K562 (cell line): ENCODE measurements around the gene TMEM214. TPM values are rescaled to one million over a fixed set of nuclear protein-coding genes. Genes with fewer than 3 reads are reported as not detected.

Experiments used
- BHLHE40 ChIP-seq: IDR thresholded peaks from 2 replicates; pipeline ENCODE4 v1.6.1; 2011; ENCODE audit warnings: low read length, improper control_type of control experiment
- CHD2 ChIP-seq: IDR thresholded peaks from 2 replicates; pipeline ENCODE4 v1.6.1; 2011; ENCODE audit warnings: low read depth, low read length
- CTCFL ChIP-seq: IDR thresholded peaks from 2 replicates; pipeline ENCODE4 v1.6.1; 2011; ENCODE audit warnings: borderline replicate concordance, low read depth, mild to moderate bottlenecking, moderate library complexity, low read length; ENCODE audit not compliant: insufficient read depth, poor library complexity, severe bottlenecking
- E2F1 ChIP-seq: sonication (generic); formaldehyde crosslinking; IDR thresholded peaks from 2 replicates; pipeline ENCODE4 v1.8.1; 2023; ENCODE audit warnings: mild to moderate bottlenecking, missing genetic modification reagents, moderate library complexity
- EP400 ChIP-seq: fragments of 450-650 bp; IDR thresholded peaks from 2 replicates; pipeline ENCODE4 v1.6.1; 2017; ENCODE audit warnings: antibody characterized with exemption, mild to moderate bottlenecking, moderate library complexity
- HCFC1 ChIP-seq: IDR thresholded peaks from 2 replicates; pipeline ENCODE4 v1.6.1; 2012; ENCODE audit warnings: low read depth, low read length, improper control_type of control experiment
- KLF6 ChIP-seq: fragments of 250-450 bp; sonication (Bioruptor Pico); IDR thresholded peaks from 2 replicates; pipeline ENCODE4 v1.4.0; 2020; ENCODE audit warnings: mild to moderate bottlenecking, moderate library complexity, borderline replicate concordance
- SUPT5H ChIP-seq: fragments of 450-650 bp; IDR thresholded peaks from 2 replicates; pipeline ENCODE4 v1.6.1; 2016
- TAF9B ChIP-seq: fragments of 450-650 bp; IDR thresholded peaks from 2 replicates; pipeline ENCODE4 v1.6.1; 2018; ENCODE audit warnings: mild to moderate bottlenecking; ENCODE audit not compliant: partially characterized antibody
- USF1 ChIP-seq: sonication (generic); formaldehyde crosslinking; IDR thresholded peaks from 2 replicates; pipeline ENCODE4 v1.9.0; 2022; ENCODE audit warnings: mild to moderate bottlenecking, missing genetic modification reagents
- polyA plus RNA-seq, 8 experiments: library from polyadenylated mRNA; depleted of rRNA in 4 of 8; stranded (reverse) in 5 of 8; unstranded in 3 of 8; fragments of >200 nt; fragmentation: Nextera tagmentation in 2 of 8; fragmentation: Illumina TruSeq in 1 of 8; extraction: Ambion mirVana in 2 of 8; extraction: Trizol in 1 of 8; gene quantifications; 2 replicates each; pipeline versions ENCODE4 v1.2.1 to v1.2.3, GENCODE V29; 2011 to 2014; ENCODE audit warnings: inconsistent platforms in 1 of 8, missing spikeins in 1 of 8
- total RNA-seq, 7 experiments: library from RNA; depleted of rRNA in 6 of 7; stranded (reverse); fragments of >200 nt in 6 of 7; fragmentation: Illumina TruSeq in 2 of 7; extraction: Trizol in 2 of 7; gene quantifications; 2 replicates each; pipeline versions ENCODE4 v1.2.1 to v1.2.3, GENCODE V29; 2011 to 2021; ENCODE audit warnings: low replicate concordance in 1 of 7
- TF ChIP-seq, protein P1 (sequence below), 2 experiments: fragments of 450-650 bp; formaldehyde crosslinking in 1 of 2; IDR thresholded peaks; 2 replicates each; pipeline versions ENCODE4 v1.4.0 to v1.6.1; 2014 to 2020; ENCODE audit warnings: mild to moderate bottlenecking in 2 of 2, borderline replicate concordance in 1 of 2, low read depth in 1 of 2
- TF ChIP-seq, protein P2 (sequence below): fragments of 450-650 bp; IDR thresholded peaks from 2 replicates; pipeline ENCODE4 v1.6.1; 2017; ENCODE audit warnings: antibody characterized with exemption

TMEM214 gene
- total and polyA plus RNA-seq, 9 of the 15 experiments (the other 6 are each of a cell fraction or from before 2014, with no cell fraction given): 11.4 to 81.4 (median 44.1) TPM

GRCh38 chr2:27071277-27071989 is 38.7 kb downstream of the TMEM214 start, which contains the start of gene OST4 (continued):
- TF ChIP-seq E2F1 (peak; percentile 40; the same call in 1 of the 2 replicates), EP400 (peak; percentile 84), HCFC1 (peak; percentile 78), CHD2 (peak; percentile 24; the same call in 1 of the 2 replicates), SUPT5H (peak; percentile 84), TAF9B (no peak), USF1 (CRISPR knock-in tag) (no peak), KLF6 (CRISPR knock-in tag) (peak; percentile 45; the same call in 1 of the 2 replicates), BHLHE40 (0 out of 2 replicates have a peak, but pooled peaks have one; percentile 10), CTCFL (peak; percentile 29)
- TF ChIP-seq, protein P1, sequence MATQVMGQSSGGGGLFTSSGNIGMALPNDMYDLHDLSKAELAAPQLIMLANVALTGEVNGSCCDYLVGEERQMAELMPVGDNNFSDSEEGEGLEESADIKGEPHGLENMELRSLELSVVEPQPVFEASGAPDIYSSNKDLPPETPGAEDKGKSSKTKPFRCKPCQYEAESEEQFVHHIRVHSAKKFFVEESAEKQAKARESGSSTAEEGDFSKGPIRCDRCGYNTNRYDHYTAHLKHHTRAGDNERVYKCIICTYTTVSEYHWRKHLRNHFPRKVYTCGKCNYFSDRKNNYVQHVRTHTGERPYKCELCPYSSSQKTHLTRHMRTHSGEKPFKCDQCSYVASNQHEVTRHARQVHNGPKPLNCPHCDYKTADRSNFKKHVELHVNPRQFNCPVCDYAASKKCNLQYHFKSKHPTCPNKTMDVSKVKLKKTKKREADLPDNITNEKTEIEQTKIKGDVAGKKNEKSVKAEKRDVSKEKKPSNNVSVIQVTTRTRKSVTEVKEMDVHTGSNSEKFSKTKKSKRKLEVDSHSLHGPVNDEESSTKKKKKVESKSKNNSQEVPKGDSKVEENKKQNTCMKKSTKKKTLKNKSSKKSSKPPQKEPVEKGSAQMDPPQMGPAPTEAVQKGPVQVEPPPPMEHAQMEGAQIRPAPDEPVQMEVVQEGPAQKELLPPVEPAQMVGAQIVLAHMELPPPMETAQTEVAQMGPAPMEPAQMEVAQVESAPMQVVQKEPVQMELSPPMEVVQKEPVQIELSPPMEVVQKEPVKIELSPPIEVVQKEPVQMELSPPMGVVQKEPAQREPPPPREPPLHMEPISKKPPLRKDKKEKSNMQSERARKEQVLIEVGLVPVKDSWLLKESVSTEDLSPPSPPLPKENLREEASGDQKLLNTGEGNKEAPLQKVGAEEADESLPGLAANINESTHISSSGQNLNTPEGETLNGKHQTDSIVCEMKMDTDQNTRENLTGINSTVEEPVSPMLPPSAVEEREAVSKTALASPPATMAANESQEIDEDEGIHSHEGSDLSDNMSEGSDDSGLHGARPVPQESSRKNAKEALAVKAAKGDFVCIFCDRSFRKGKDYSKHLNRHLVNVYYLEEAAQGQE (IDR thresholded peaks at IDR 0.05; ENCODE audit: borderline replicate concordance): peak; percentile 67
- TF ChIP-seq, protein P1 (CRISPR knock-in tag; IDR thresholded peaks at IDR 0.05; ENCODE audit: low read depth): no peak
- TF ChIP-seq, protein P2, sequence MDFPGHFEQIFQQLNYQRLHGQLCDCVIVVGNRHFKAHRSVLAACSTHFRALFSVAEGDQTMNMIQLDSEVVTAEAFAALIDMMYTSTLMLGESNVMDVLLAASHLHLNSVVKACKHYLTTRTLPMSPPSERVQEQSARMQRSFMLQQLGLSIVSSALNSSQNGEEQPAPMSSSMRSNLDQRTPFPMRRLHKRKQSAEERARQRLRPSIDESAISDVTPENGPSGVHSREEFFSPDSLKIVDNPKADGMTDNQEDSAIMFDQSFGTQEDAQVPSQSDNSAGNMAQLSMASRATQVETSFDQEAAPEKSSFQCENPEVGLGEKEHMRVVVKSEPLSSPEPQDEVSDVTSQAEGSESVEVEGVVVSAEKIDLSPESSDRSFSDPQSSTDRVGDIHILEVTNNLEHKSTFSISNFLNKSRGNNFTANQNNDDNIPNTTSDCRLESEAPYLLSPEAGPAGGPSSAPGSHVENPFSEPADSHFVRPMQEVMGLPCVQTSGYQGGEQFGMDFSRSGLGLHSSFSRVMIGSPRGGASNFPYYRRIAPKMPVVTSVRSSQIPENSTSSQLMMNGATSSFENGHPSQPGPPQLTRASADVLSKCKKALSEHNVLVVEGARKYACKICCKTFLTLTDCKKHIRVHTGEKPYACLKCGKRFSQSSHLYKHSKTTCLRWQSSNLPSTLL: no peak
